Measurements from ENCODE around the gene DAB2IP.

DAB2IP gene

GRCh38 chr9:121763131-121763530 is 111.7 kb downstream of the DAB2IP start:
- H3K4me3 Mint-ChIP-seq = no peak overlapping the region
- peaks cover 13% of the 10 kb centered on the region for H3K27me3 Mint-ChIP-seq
- CTCF ChIA-PET = no interaction called here
- no peaks in the 10 kb centered on the region for H3K4me1 Mint-ChIP-seq
- H3K27ac Mint-ChIP-seq = no peak overlapping the region
- H3K36me3 Mint-ChIP-seq = no peaks in the 10 kb centered on the region
- no peaks in the 10 kb centered on the region for H3K9me3 Mint-ChIP-seq
- DNase-seq = no peak

GRCh38 chr9:121763561-121764370 is 112.3 kb downstream of the DAB2IP start:
- Mint-ChIP-seq H3K4me3 (no peak overlapping the region), H3K27ac (no peak overlapping the region), H3K36me3 (no peaks in the 10 kb centered on the region), H3K4me1 (no peaks in the 10 kb centered on the region), H3K9me3 (no peaks in the 10 kb centered on the region), H3K27me3 (peaks cover 16% of the 10 kb centered on the region)
- DNase-seq = no peak
- CTCF ChIA-PET = no interaction called here

GRCh38 chr9:121764371-121764730 is 112.9 kb downstream of the DAB2IP start:
- Mint-ChIP-seq H3K4me1 (no peaks in the 10 kb centered on the region), H3K4me3 (no peak overlapping the region), H3K36me3 (no peaks in the 10 kb centered on the region), H3K27ac (no peak overlapping the region), H3K27me3 (peaks cover 20% of the 10 kb centered on the region), H3K9me3 (no peaks in the 10 kb centered on the region)
- CTCF ChIA-PET = no interaction called here
- no peak for DNase-seq

GRCh38 chr9:121765021-121765950 is 113.9 kb downstream of the DAB2IP start:
- Mint-ChIP-seq H3K36me3 (no peaks in the 10 kb centered on the region), H3K4me1 (no peaks in the 10 kb centered on the region), H3K27me3 (peaks cover 28% of the 10 kb centered on the region), H3K27ac (no peak overlapping the region), H3K4me3 (no peak overlapping the region), H3K9me3 (no peaks in the 10 kb centered on the region)
- CTCF ChIA-PET = no interaction called here
- DNase-seq = no peak

- Mint-ChIP-seq H3K27me3 (peaks cover 28% of the 10 kb centered on the region), H3K27ac (no peak overlapping the region), H3K4me3 (no peak overlapping the region), H3K9me3 (no peaks in the 10 kb centered on the region), H3K4me1 (no peaks in the 10 kb centered on the region), H3K36me3 (no peaks in the 10 kb centered on the region)
- CTCF ChIA-PET = no interaction called here
- no peak for DNase-seq
These were observed 114.7 kb downstream of the DAB2IP start for GRCh38 chr9:121766081-121766683.

GRCh38 chr9:121767171-121767769 is 115.8 kb downstream of the DAB2IP start:
- Mint-ChIP-seq H3K27ac (no peak overlapping the region), H3K4me1 (no peaks in the 10 kb centered on the region), H3K4me3 (no peak overlapping the region), H3K27me3 (peaks cover 31% of the 10 kb centered on the region), H3K36me3 (no peaks in the 10 kb centered on the region), H3K9me3 (no peaks in the 10 kb centered on the region)
- no peak for DNase-seq
- CTCF ChIA-PET = interaction anchor here (0.7 kb wide), 1 partner anchor 80 kb away, joined by 3 read pairs; no protein-coding TSS in a partner anchor

- Mint-ChIP-seq H3K4me3 (no peak overlapping the region), H3K36me3 (no peaks in the 10 kb centered on the region), H3K4me1 (no peaks in the 10 kb centered on the region), H3K27ac (no peak overlapping the region), H3K9me3 (no peaks in the 10 kb centered on the region), H3K27me3 (peaks cover 35% of the 10 kb centered on the region)
- CTCF ChIA-PET = no interaction called here
- peak; percentile 14 for DNase-seq
These were observed 117.1 kb downstream of the DAB2IP start for GRCh38 chr9:121768416-121769015.

GRCh38 chr9:121769939-121770338 is 118.5 kb downstream of the DAB2IP start:
- no peaks in the 10 kb centered on the region for H3K9me3 Mint-ChIP-seq
- H3K27ac Mint-ChIP-seq = no peak overlapping the region
- peaks cover 33% of the 10 kb centered on the region for H3K27me3 Mint-ChIP-seq

GRCh38 chr9:121770415-121771273 is 119.2 kb downstream of the DAB2IP start:
- DNase-seq = peak; percentile 8
- H3K27me3 Mint-ChIP-seq = peaks cover 40% of the 10 kb centered on the region
- no peaks in the 10 kb centered on the region for H3K4me1 Mint-ChIP-seq
- CTCF ChIA-PET = no interaction called here
- H3K36me3 Mint-ChIP-seq = no peaks in the 10 kb centered on the region
- no peak overlapping the region for H3K4me3 Mint-ChIP-seq
- no peaks in the 10 kb centered on the region for H3K9me3 Mint-ChIP-seq
- no peak overlapping the region for H3K27ac Mint-ChIP-seq

More at GRCh38 chr9:121769939-121770338, 118.5 kb downstream of the DAB2IP start:
- CTCF ChIA-PET = no interaction called here
- peak; percentile 3 for DNase-seq
- no peaks in the 10 kb centered on the region for H3K36me3 Mint-ChIP-seq
- no peaks in the 10 kb centered on the region for H3K4me1 Mint-ChIP-seq
- no peak overlapping the region for H3K4me3 Mint-ChIP-seq

- Mint-ChIP-seq H3K27me3 (peaks cover 47% of the 10 kb centered on the region), H3K4me3 (no peak overlapping the region), H3K27ac (no peak overlapping the region), H3K9me3 (no peaks in the 10 kb centered on the region), H3K36me3 (no peaks in the 10 kb centered on the region), H3K4me1 (no peaks in the 10 kb centered on the region)
- peak; percentile 8 for DNase-seq
- CTCF ChIA-PET = no interaction called here
These were observed 120.0 kb downstream of the DAB2IP start for GRCh38 chr9:121771418-121771817.

GRCh38 chr9:121771851-121772599 is 120.6 kb downstream of the DAB2IP start:
- peak; percentile 8 for DNase-seq
- CTCF ChIA-PET = no interaction called here
- Mint-ChIP-seq H3K36me3 (no peaks in the 10 kb centered on the region), H3K27me3 (peaks cover 50% of the 10 kb centered on the region), H3K4me3 (no peak overlapping the region), H3K27ac (no peak overlapping the region), H3K4me1 (no peaks in the 10 kb centered on the region), H3K9me3 (no peaks in the 10 kb centered on the region)

- DNase-seq = peak; percentile 10
- Mint-ChIP-seq H3K4me1 (no peaks in the 10 kb centered on the region), H3K9me3 (no peaks in the 10 kb centered on the region), H3K4me3 (no peak overlapping the region), H3K27ac (no peak overlapping the region), H3K36me3 (no peaks in the 10 kb centered on the region), H3K27me3 (peaks cover 46% of the 10 kb centered on the region)
- CTCF ChIA-PET = no interaction called here
These were observed 121.3 kb downstream of the DAB2IP start for GRCh38 chr9:121772600-121773285.

Measured in activated naive CD4-positive, alpha-beta T cell treated with anti-CD3 and anti-CD28 coated beads, Interleukin-2, amount 10 ng/mL, durations not matched to agents 7 days and 5 days (primary cell).